GM18511 (cell line): Measurements from ENCODE around the gene SMURF2.
"Not testable (repeated sequence)": the region's sequence is repeated elsewhere in the genome, so short reads cannot be mapped to it uniquely, and the experiment has no call there.

Experiments used
- ATAC-seq: cut with Tn5 transposase; IDR thresholded peaks from one replicate; pipeline ENCODE4 v1.9.1; 2021; ENCODE audit warnings: mild to moderate bottlenecking, moderate library complexity; ENCODE audit not compliant: unreplicated experiment

SMURF2 gene

GRCh38 chr17:64599187-64599676 lies 62.9 kb downstream of the SMURF2 start:
- no peak for ATAC-seq

- ATAC-seq, result no peak
These were observed 63.4 kb downstream of the SMURF2 start for GRCh38 chr17:64598672-64599071.

DNA sequence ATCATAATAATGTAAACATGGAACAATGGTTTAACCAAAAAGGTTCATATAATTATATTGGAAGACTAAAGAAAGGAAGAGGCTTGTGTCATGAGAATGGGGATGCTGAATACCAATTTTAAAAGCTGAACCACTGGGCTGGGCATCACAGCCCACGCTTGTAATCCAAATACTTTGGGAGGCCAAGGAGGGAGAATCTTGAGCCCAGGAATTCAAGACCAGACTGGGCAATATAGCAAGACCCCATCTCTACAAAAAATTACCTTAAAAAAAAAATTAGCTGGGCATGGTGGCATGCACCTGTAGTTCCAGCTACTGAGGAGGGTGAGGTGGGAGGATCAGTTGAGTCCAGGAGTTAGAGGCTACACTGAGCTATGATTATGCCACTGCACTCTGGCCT lies 65.1 kb downstream of the SMURF2 start:
- ATAC-seq, result no peak

- no peak for ATAC-seq
These were observed 65.7 kb downstream of the SMURF2 start for GRCh38 chr17:64596439-64596838.

DNA sequence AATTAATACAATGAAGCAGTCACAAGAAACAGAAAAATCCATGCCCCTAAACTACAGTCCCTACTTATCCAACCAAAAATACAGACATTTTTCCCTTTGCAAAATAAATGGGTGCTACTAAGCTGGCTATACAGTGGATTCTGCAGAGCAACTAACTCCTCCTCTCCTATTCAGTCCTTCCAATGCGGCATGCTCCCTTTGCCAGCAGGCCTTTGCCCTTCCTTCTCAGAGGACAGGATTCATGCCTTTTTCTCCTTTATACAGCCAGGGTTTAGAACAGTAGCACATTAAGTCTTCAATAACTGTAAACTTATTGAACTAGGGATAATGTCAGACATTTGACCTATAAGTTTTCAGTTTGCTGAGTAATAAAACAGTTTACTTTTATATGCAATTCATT lies 70.2 kb downstream of the SMURF2 start:
- no peak for ATAC-seq

GRCh38 chr17:64585146-64585545 lies 77.0 kb downstream of the SMURF2 start:
- ATAC-seq, result no peak

GRCh38 chr17:64583038-64583437 lies 79.1 kb downstream of the SMURF2 start:
- no peak for ATAC-seq

- no peak for ATAC-seq
These were observed 81.5 kb downstream of the SMURF2 start for GRCh38 chr17:64580384-64581315.

- no peak for ATAC-seq
These were observed 82.2 kb downstream of the SMURF2 start for GRCh38 chr17:64579917-64580316.

DNA sequence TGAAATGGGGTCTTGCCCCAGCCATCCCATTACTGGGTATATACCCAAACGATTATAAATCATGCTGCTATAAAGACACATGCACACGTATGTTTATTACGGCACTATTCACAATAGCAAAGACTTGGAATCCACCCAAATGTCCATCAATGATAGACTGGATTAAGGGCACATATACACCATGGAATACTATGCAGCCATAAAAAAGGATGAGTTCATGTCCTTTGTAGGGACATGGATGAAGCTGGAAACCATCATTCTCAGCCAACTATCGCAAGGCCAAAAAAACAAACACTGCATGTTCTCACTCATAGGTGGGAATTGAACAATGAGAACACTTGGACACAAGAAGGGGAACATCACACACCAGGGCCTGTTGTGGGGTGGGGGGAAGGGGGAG lies 85.1 kb downstream of the SMURF2 start:
- ATAC-seq, result not testable (repeated sequence)

DNA sequence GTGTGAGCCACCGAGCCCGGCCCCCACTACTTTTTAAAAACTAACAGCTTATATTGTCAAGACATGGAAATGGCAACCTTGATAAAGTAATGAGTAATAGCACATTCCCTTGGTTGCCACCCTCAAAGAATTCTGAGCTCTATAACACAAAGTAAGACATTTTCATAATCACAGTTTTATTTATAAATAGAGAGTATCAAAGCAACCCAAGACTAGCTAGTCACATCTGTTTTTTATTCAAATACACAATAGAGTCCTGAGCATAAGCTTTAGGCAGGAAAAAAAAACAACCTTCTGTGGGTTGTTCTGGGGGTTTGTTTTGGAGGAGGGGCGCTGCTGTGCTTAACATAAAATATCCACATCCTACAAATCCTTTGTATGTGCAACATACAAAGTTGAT lies 86.7 kb downstream of the SMURF2 start:
- ATAC-seq, result no peak

DNA sequence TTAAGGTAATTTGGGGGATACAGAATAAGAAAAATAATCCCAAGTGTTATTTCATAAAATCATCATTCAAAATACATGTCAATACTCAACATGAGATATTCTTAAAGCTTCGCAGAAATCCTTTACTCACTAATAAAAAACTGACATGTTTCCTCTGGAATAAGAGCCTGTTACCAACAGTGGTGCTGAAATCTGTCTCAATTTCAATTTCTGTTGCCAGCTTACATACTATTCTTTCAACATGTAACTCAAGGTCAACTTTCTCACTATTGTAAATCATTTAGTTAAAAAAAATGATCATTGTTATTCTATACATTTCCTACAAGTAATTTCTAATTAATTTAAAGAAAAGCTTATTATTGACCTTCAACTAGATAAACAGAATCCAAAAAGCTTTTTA lies 87.5 kb downstream of the SMURF2 start:
- no peak for ATAC-seq

- no peak for ATAC-seq
These were observed 88.9 kb downstream of the SMURF2 start for GRCh38 chr17:64573214-64573613.

GRCh38 chr17:64572682-64573154 lies 89.4 kb downstream of the SMURF2 start:
- ATAC-seq, result no peak

GRCh38 chr17:64571746-64572145 lies 90.4 kb downstream of the SMURF2 start:
- ATAC-seq, result no peak

GRCh38 chr17:64565563-64565962 lies 96.5 kb downstream of the SMURF2 start:
- ATAC-seq, result no peak

GRCh38 chr17:64564098-64564497 lies 98.0 kb downstream of the SMURF2 start:
- no peak for ATAC-seq

DNA sequence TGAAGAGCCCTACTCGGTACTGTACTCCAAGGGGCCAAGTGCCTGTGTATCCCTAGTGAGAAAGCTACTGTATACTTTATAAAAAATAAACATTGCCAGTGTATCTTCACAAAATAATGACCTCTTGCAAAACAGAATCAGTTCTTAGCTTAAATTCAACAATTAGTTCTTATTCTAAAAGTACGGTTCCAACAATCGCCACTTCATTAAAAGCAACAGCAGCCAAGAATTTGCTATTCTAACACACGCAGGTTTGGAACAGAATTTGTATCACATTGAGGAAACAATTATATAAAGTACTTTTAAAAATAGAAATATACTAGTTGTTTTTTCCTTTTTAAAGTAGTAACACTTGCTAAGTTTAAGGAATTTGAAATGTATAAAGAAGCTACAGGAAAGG lies 106.8 kb downstream of the SMURF2 start:
- ATAC-seq, result no peak

DNA sequence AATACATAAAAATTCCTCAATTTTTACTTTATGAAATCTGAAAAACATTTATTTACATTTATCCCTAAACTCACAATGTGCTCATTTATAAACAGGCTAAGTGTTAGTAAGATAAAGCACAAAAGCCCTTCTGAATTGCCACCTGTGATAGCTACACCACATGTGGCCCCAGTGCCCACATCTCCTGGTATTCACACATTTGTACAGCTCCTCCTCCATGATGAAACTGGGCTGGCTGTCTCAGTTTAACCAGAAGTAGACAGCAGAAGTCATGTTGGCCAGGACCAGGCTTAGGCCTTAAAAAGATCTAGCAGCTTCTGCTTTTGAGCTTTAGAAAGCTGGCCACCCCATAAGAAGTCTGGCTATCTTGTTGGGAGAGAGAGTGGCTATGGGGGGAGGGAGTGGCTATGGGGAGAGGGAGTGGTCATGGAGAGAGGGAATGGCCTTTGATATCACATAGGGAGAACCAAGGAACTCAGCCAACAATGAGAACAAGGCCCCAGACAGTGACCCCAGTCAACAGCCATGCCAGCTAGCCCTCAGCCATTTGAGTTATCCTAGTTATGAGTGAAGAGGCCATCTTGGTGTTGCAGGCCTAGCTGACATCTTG lies 108.0 kb downstream of the SMURF2 start:
- no peak for ATAC-seq

GRCh38 chr17:64551461-64551860 lies 110.6 kb downstream of the SMURF2 start:
- no peak for ATAC-seq

- ATAC-seq, result no peak
These were observed 114.8 kb downstream of the SMURF2 start for GRCh38 chr17:64547319-64547718.

DNA sequence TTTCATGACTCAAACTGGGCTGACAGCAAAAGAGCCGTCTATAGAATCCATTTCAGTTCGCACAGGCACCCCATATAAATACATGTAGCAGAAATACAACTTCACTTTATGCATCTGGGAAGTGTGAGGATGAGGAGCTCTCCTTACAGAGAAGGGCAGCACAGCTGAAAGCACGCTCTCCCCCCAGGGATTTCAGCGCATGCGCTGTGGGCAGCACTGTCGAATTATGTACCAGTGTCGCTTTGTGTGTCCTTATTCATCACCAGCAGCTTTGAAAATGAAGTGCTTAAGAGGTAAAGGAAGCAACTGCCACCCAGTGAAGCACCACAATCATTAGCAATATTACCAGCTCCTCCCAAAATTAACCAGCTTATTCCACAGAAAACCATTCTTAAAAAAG lies 115.4 kb downstream of the SMURF2 start:
- no peak for ATAC-seq
